AG09319 (cell line): ENCODE measurements around the gene SLC47A2.

ENCODE experiments used
- DNase-seq: peaks from one replicate; pipeline ENCODE4 v3.0.0-alpha.2; 2010; ENCODE audit warnings: low read depth; ENCODE audit errors: extremely low read depth
- TF ChIP-seq, protein P1 (sequence below): IDR thresholded peaks from 2 replicates; pipeline ENCODE4 v1.5.1; 2011; ENCODE audit warnings: low read depth, mild to moderate bottlenecking, inconsistent platforms, low read length, moderate library complexity

SLC47A2 gene

DNA sequence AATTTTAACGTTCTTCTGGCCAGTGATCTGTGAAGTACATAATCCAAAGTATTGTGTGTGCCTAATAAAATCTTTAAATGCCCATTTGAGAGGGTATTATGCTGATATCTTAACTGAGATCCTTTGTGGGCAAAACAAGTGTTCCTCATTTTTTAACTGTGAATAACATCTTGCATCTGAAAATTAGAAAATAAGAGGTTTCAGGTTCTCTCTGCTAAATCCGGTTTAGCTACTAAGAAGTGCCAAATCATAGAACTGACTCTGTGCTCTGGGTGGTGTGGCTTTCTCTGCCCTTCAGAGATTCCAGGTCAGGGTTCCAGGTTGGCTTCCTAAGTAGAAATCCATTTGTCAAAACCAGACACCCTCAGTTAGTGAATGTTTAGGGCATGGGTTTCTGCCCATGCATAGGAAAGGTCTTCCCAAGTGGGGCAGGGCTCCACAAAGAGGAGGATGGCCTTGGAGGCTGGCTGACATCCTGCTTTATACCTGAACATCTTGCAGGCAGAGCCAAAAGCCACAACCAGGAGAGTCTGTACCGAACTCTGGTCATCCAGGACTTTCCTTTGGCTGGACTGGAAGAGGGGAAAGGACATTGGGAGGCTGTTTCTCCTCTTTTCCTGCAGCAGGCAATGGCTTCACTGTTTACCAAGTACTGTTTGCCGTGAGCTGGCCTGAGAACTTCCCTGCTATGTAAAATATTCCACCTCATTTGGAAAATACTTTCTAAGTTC is 59.4 kb downstream of the SLC47A2 start:
- DNase-seq, result no peak
- TF ChIP-seq, protein P1, sequence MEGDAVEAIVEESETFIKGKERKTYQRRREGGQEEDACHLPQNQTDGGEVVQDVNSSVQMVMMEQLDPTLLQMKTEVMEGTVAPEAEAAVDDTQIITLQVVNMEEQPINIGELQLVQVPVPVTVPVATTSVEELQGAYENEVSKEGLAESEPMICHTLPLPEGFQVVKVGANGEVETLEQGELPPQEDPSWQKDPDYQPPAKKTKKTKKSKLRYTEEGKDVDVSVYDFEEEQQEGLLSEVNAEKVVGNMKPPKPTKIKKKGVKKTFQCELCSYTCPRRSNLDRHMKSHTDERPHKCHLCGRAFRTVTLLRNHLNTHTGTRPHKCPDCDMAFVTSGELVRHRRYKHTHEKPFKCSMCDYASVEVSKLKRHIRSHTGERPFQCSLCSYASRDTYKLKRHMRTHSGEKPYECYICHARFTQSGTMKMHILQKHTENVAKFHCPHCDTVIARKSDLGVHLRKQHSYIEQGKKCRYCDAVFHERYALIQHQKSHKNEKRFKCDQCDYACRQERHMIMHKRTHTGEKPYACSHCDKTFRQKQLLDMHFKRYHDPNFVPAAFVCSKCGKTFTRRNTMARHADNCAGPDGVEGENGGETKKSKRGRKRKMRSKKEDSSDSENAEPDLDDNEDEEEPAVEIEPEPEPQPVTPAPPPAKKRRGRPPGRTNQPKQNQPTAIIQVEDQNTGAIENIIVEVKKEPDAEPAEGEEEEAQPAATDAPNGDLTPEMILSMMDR, result no peak

DNA sequence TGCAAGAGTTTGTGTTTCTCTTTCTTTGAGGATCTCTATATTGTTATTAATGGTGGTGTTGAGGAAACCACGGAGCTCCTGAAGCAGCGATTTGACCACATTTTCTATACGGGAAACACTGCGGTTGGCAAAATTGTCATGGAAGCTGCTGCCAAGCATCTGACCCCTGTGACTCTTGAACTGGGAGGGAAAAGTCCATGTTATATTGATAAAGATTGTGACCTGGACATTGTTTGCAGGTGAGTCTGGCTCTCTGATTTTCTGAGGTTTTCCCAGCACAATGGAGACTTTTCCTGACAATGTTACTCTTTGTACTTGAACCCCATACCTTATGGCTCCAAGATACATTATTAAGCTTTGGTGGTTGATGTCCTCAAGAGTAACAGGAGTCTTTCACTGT is 60.0 kb downstream of the SLC47A2 start:
- no peak for DNase-seq
- TF ChIP-seq, protein P1, result no peak

DNA sequence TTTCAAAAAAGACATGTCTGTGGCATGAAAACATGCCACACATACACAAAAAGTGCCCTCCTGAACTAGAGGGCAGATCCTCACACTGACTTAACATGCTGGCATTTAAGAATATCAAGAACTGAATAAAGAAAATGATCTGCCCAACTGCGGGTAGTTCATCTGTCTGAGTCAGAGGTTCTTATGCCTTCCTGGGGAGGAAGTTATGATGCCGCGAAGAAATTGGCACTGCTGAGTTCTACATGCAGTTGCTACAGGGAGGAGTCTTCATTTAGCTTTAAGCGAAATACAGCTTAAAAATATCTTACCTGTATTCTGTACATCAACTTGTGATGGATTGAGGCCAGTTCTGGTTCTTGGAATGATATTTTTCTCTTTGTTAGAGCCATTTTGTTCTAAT is 61.5 kb downstream of the SLC47A2 start:
- TF ChIP-seq, protein P1, result no peak
- DNase-seq, result no peak

DNA sequence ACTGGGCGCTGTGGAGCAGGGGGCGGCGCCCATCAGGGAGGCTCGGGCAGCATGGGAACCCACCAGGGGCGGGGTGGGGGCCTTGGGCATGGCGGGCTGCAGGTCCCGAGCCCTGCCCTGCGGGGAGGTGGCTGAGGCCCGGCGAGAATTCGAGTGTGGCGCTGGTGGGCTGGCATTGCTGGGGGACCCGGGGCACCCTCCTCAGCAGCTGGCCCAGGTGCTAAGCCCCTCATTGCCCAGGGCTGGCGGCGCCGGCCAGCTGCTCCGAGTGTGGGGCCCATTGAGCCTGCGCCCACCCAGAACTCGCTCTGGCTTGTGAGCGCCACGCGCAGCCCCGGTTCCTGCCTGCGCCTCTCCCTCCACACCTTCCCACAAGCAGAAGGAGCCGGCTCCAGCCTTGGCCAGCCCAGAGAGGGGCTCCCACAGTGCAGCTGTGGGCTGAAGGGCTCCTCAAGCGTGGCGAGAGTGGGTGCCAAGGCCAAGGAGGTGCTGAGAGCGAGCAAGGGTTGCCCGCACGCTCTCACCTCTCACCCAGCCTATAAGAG is 62.0 kb downstream of the SLC47A2 start:
- TF ChIP-seq, protein P1, result no peak

DNA sequence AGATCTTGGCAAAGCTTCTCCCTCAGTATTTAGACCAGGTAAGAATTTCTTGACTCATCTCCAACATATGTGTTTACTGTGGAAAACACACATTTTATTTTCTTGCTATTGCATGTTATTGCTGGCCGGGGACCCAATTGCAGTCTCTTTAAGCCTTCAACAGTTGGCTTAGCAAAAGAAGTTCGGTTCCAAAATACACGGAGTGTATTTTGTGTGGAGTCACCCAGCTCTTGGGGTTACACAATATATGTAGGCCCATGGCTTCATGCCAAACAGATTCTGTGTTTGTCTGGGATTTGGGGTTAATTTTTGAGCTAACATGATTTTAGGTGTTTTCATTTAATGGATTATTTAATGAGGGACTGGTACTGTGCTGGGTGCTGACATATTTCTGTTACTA is 63.8 kb downstream of the SLC47A2 start:
- no peak for DNase-seq
- TF ChIP-seq, protein P1, result no peak

More for the DNA sequence above, 62.0 kb downstream of the SLC47A2 start:
- DNase-seq, result no peak

DNA sequence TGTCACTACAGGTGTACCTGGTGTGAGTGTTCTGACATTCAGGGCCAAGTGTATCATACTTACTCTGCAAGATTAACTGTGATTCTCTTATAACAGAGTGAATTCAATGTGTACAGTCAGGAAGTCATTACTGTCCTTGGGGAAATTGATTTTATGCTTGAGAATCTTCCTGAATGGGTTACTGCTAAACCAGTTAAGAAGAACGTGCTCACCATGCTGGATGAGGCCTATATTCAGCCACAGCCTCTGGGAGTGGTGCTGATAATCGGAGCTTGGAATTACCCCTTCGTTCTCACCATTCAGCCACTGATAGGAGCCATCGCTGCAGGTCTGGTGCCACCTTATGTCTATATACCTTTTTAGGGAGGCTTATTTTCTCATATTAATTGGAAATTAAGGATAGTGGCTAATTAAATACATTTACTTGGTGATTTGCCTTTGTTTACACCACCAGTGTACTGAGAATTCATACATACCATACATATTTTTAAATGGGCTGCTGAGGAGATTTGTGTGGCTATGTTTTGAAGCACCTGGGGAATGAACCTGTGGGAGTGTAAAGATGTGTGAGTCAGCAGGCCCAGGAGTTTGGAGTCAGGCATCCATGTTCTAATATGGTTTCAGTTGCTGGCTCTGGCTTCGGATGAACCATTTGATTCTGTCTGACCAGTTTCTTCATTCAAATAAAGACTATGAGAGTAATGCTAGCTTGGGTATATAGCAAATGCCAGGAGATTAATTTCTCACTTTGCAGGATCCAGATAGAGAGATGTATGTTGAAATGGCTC is 64.7 kb downstream of the SLC47A2 start:
- TF ChIP-seq, protein P1, result no peak
- no peak for DNase-seq

DNA sequence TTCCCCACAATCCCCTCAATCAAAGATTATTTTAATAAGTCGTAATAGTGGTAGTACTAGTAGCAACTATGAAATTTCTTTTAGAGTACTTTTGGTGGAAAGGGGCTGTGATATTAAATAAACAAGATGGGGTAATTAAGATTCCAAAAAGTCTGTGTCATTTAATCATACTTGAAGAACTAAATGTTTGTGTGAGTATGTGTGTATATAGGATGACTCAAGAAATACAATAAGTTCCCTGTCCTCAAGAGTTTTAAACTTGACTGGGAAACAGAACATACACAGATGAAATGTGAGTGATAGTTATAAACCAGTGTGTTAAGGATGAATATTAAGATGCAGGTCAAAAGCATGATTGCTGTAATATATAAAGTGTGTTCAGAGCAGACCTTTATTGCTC is 65.6 kb downstream of the SLC47A2 start:
- TF ChIP-seq, protein P1, result no peak
- no peak for DNase-seq
